ENCODE measurements around the gene KAT2B.

The KAT2B gene

DNA sequence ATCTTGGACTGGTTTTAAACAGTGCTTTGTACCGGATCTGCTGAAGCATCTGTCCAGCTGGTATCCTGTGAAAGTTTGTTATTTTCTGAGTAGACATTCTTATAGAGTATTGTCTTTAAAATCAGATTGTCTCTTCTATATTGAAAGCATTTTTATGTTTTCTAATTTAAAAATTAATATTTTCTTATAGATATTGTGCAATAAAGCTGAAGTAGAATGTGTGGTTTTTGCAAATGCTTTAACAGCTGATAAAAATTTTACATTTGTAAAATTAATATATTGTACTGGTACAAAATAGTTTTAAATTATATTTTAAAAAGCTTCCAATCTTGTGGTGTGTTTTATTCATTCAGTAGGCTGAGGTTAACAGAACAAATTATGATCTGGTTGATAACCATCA lies 113.8 kb downstream of the KAT2B start:
- DNase-seq = no peak

DNA sequence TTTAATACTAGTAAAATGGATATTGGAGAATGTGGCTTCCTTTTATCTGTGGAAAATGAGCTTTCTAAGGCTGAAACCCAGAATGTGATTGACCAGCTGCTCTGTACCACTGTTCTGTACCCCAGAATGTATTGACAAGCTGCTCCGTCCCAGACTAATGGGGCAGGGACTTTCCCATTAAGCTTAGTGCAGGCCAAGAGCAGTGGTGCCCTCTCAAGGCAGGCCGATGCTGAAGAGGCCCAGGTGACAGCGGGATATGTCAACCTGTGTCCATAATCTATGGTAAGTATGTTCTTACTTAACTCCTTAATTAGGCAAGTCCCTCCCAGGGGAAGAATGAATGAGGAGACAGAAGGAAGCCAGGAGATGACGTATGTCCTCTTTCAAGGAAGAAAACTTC lies 114.7 kb downstream of the KAT2B start:
- DNase-seq = no peak

DNA sequence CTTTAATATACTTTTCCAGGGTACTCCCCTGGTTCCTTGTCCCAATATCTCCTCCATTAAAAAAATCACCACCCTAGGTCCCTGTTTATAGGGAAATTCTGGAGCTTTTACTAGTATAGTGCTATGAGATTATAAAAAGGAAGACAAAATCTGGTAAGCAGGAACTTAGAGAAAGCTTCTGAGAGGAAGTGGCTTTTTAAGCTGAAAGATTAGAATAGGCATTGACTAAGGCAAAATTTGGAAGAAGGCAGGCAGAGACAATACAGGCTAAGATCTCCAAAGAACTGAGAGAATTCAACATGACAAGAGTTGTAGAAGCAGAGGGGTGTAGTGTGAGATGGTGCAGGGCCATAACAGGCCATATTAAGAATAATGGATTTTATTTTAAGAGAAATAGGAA lies 120.0 kb downstream of the KAT2B start:
- DNase-seq = no peak

DNA sequence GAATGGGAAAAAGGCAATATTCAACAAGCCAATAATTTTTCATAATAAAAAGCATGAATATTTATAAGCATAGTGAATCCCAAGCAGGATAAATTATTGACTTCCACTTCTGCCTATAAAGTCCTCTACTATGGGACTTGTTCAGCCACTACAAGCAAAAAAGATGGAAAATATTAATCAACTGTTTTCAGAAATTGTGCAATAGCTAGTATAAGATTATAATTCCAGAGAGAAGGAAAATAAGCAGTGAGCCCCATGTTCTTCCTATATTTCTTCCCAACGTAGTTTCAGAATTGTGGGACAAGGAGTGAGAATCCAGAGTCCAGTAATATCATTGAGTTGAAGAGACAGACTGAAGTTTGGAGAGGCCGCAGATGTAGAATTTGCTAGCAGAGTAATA lies 121.5 kb downstream of the KAT2B start:
- DNase-seq = no peak

DNA sequence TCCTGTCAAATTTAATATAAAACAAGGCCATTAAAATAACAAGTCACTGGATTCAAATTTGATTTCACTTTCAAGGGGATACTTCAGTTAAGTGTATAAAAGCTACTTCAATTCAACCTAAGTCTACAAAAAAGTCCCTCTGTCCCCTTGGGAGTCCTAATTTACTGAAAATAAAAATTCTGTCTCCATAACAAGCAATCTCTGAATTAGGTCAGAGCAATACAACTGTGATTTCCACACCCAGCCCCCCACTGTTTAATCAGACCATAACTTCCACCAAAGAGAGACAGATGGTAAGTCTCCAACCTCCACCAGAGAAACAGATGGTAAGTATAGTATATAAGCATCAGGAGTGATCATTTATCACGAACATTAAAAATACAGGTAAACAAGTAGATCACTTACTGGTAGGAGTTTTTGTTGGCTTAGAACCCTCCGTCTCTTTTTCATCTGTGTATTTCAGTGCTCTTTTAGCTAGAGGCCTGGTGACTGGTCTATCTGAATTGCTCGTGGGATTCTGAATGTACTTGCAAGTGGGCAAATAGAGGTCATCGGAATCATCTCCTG lies 133.7 kb downstream of the KAT2B start:
- DNase-seq = no peak

DNA sequence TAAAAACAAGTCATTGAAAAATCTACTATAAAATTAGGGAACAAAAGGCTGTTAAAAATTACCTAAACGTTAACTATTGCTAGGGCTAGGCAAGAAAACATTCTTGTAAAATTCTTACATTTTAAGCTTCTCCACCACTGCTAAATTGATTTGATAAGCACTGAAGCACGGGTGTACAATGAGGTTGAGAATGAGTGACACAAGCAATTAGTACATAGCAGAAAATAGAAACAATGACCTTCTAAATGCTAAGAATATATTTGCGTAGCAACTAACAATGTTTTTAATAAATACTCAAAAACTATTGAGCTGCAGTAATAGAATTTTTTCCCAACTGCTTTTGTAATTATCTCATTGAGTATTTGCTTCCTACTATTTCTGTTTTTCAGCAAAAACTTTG lies 141.0 kb downstream of the KAT2B start:
- no peak for DNase-seq

DNA sequence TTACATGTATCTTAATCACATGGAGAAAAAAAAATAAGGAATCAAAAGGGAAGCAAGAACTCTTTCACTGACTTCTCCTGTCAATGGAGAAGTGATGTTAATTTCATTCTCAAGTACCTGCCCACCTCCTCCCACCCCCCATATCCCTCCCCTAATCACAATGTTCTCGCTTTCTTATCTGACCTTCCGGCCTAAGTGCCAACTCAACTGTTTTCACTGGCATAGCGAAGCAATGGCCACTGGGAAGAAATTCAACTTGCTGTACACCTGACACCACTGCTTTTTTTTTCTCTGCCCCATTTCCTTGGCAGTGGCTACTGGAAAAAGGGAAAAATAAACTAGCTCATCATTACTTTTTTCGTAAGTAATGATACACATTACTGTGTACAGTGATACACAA lies 142.0 kb downstream of the KAT2B start:
- no peak for DNase-seq

DNA sequence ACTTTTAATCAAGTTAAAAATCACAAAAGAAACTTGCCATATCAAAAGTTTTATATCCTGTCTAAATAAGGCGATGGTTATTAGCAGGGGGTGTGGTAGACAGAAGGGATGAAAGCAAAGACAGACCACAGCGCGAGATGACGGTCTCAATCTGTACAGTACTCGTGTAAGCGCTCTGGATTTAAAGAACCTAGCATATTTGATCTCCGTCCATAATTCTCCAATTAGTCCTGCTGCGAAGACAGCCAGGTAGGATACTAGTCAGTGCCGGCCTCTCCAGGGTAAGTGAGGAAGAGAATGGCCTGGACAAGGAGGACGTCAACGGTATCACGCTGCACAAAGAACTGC lies 145.1 kb downstream of the KAT2B start:
- peak; percentile 10 for DNase-seq

DNA sequence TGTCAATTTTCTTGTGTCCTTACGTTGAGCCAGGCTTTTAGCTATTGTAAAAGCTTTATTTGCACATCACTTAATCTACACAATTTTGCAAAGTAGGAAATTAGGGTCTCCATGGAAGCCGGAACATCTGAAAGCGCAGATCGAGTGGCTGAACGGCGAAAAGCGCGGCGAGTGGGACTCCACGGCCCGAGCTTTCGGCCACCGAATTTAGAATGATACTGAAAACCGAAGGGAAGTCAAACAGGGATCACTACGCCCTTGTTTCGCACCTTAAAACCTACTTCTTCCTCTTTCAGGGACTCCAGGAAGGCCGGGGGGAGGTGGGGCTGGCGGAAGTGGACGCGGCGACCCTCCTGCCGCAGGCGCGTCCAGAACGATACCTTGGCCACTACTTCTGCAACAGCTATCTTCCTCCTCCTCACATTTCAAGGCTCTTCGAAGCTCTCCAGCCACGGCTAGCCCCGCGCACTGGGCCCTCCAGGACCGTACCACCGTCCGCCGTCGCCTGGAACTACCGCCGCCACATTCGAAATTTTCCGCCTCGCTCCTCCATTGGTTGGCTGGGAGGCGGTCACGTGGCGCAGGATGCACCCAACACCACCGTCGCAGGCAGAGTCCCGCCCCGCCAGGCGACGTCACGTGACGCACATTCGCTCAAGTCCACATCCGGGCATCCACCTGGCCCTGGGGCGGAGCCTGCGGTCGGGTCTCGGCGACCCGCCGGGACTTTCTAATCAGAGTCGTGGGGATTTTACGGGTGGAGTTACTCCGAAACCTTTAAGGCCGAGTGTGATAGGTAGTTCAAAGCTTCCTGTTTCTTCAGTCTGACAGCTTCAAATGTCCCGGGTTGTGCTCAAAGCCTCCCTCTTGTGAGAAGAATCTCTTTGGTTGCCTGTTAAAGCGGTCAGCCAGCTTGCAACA lies 145.7 kb downstream of the KAT2B start, which contains the start of gene SGO1:
TSS of gene SGO1 (minus strand) at position 528 of the 921 bp plus-strand sequence. CDS start 2,179 bp downstream, outside the sequence.
- DNase-seq = peak; percentile 88

DNA sequence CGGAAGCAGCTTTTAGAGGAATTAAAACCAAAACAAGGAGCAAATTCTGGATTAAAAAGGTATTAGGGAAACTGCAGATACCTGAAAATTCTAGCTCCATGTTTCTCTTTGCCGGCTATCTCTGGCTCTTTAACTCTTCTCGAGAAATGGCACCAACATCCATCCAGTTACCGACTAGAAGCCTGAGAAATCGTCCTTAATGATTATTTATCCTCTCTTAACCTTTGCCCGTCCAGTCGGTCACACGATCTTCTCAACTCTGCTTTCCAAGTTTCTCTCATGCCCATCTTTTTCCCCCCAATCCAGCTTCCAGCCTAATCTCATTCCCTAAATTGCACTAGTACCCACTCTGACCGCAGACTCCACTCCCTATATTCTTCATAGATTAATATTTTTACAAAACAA lies 146.4 kb downstream of the KAT2B start:
- DNase-seq = peak; percentile 33

DNA sequence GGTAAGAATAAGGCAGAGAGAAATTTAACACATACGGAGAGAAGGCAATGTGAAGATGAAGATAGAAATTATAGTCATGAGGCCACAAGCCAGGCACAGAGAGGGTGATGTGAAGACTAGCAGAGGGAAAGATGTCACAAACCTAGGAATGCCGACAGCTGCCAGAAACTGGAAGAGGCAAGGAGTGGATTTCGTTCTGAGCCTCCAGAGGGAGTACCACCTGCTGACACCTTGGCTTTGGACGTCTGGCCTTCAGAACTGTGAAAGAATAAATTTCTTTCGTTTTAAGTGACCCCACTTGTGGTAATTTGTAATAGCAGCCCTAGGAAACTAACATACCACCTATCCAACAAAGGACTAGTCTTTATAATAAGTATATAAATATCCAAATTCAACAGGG lies 150.7 kb downstream of the KAT2B start:
- no peak for DNase-seq

DNA sequence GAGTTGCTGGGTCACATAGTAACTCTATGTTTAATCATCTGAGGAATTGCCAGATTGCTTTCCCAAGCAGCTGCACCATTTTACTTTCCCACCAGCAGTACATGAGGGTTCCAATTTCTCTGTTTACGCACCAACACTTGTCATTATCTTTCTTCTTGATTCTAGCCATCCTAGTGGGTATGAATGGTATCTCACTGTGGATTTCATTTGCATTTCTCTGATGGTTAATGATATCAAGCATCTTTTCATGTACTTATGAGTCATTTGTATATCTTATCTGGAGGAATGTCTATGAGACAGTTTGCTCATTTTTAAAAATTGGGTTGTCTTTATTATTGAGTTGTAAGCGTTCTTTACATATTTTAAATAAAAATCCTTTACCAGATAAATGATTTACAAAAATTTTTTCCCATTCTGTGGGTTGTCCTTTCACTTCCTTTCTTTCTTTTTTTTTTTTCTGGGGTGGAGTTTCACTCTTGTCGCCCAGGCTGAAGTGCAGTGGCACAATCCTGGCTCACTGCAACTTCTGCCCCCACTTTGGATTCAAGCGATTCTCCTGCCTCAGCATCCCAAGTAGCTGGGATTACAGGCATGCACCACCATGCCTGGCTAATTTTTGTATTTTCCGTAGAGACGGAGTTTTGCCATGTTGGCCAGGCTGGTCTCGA lies 154.7 kb downstream of the KAT2B start:
- no peak for DNase-seq

DNA sequence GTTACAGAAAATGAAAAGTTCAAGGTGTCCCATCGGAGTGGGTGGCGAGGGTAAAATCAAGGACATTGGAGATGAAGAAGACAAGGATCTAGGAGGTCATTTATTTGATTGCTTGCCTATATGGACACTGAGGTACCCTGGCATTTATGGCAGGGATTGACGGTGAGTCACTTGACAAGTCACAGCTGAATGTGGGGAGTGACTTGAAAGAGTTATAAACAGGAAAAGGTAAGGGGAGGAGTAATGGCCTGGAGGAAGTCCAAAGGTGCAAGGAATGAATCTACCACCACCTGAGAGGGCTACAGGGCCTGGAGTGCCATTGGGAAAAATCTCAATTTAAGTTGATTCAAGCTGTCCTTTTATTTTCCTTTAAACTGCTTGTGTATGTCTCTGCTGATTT lies 157.5 kb downstream of the KAT2B start:
- DNase-seq = no peak

DNA sequence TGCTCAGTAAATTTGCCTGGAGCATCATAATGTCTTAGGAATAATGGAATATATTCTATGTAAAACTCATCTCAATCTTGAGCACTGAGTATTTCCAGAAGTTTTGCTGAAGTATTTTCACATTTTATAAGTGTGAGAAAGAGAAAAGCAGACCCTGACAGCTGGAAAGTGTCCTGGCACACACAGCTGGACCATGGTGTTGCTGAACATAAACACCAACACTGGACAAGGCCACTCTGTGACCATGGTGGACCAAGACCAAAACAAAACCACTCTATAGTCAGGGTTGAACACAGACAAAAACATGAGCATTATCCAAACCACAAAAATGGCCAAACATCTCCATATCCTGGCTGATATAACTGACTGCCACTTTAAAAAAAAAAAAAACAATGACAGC lies 160.9 kb downstream of the KAT2B start:
- no peak for DNase-seq

Data from NCI-H1105 treated with DMSO at 0.1 percent for 48 hours (cell line).